CD14-positive monocyte (primary cell): Measurements from ENCODE around the gene TMUB2. TPM values are rescaled to one million over a fixed set of nuclear protein-coding genes. Genes with fewer than 3 reads are reported as not detected.

Experiments
- DNase-seq, 3 donors: peaks; one replicate each; pipeline ENCODE4 v3.0.0-alpha.2; 2011 to 2022
- H2AFZ ChIP-seq: 2 replicates; pipeline ENCODE4 v1.6.0; 2012; ENCODE audit warnings: mild to moderate bottlenecking, low read depth, low read length, inconsistent platforms; ENCODE audit not compliant: insufficient read depth, poor library complexity, severe bottlenecking
- H3K27ac ChIP-seq, 2 donors: 1 replicate in 1 of 2; 2 replicates in 1 of 2; pipeline ENCODE4 v1.5.1; 2012 to 2013; ENCODE audit warnings: low read length in 2 of 2, control low read depth in 1 of 2, inconsistent platforms in 1 of 2, low read depth in 1 of 2, mild to moderate bottlenecking in 1 of 2
- H3K27me3 ChIP-seq, 2 donors: one replicate each; pipeline versions ENCODE4 v1.6.0 to v1.6.1; 2011 to 2013; ENCODE audit warnings: low read length in 2 of 2; ENCODE audit not compliant: control insufficient read depth in 2 of 2, insufficient read depth in 2 of 2
- H3K36me3 ChIP-seq, 2 donors: replicated peaks in 1 of 2; 1 replicate in 1 of 2; 2 replicates in 1 of 2; pipeline versions ENCODE4 v1.5.1 to v1.6.1; 2012 to 2013; ENCODE audit warnings: low read length in 2 of 2, control low read depth in 1 of 2, inconsistent platforms in 1 of 2, mild to moderate bottlenecking in 1 of 2; ENCODE audit not compliant: insufficient read depth in 2 of 2, control insufficient read depth in 1 of 2
- H3K4me1 ChIP-seq, 2 donors: 1 replicate in 1 of 2; 2 replicates in 1 of 2; pipeline versions ENCODE4 v1.5.1 to v1.6.1; 2012 to 2013; ENCODE audit warnings: low read length in 2 of 2, control low read depth in 1 of 2, inconsistent platforms in 1 of 2, mild to moderate bottlenecking in 1 of 2, moderate library complexity in 1 of 2; ENCODE audit not compliant: insufficient read depth in 2 of 2, control insufficient read depth in 1 of 2
- H3K4me2 ChIP-seq: replicated peaks from 2 replicates; pipeline ENCODE3; 2012; ENCODE audit warnings: low read length, moderate library complexity, mild to moderate bottlenecking; ENCODE audit not compliant: poor library complexity, severe bottlenecking; ENCODE audit errors: extremely low read depth
- H3K4me3 ChIP-seq, 3 experiments: fragments of 200-600 bp in 1 of 3; sonication (generic) in 1 of 3; replicated peaks in 1 of 3; 1 replicate in 2 of 3; 2 replicates in 1 of 3; pipeline ENCODE4 v1.5.1; 2011 to 2013; ENCODE audit warnings: low read length in 3 of 3, mild to moderate bottlenecking in 3 of 3, control low read depth in 2 of 3, low read depth in 2 of 3, inconsistent platforms in 1 of 3, moderate library complexity in 1 of 3
- H3K79me2 ChIP-seq: 2 replicates; pipeline ENCODE4 v1.6.0; 2012; ENCODE audit warnings: mild to moderate bottlenecking, control low read depth, inconsistent platforms, low read length, moderate library complexity; ENCODE audit not compliant: insufficient read depth
- H3K9ac ChIP-seq: 2 replicates; pipeline ENCODE4 v1.6.0; 2017; ENCODE audit warnings: low read length, mild to moderate bottlenecking; ENCODE audit not compliant: insufficient read depth, poor library complexity, severe bottlenecking
- H3K9me3 ChIP-seq, 2 donors: replicated peaks in 1 of 2; 1 replicate in 1 of 2; 2 replicates in 1 of 2; pipeline versions ENCODE4 v1.5.1 to v1.6.1; 2012 to 2013; ENCODE audit warnings: low read length in 2 of 2, control low read depth in 1 of 2; ENCODE audit not compliant: control insufficient read depth in 1 of 2, insufficient read depth in 1 of 2
- H4K20me1 ChIP-seq: 2 replicates; pipeline ENCODE4 v1.6.0; 2012; ENCODE audit warnings: mild to moderate bottlenecking, low read length, control low read depth, moderate library complexity; ENCODE audit not compliant: insufficient read depth
- H3K27ac Mint-ChIP-seq, 7 donors: one replicate each; pipeline ENCODE4 v1.8.0; 2020; ENCODE audit warnings: mild to moderate bottlenecking in 7 of 7, mixed read lengths in 7 of 7, moderate library complexity in 6 of 7, inconsistent platforms in 2 of 7
- H3K27me3 Mint-ChIP-seq, 3 donors: one replicate each; pipeline ENCODE4 v1.8.0; 2021 to 2022; ENCODE audit warnings: low read depth in 3 of 3, mild to moderate bottlenecking in 3 of 3, mixed read lengths in 3 of 3, moderate library complexity in 3 of 3, inconsistent platforms in 1 of 3
- H3K36me3 Mint-ChIP-seq, 2 donors: one replicate each; pipeline ENCODE4 v1.8.0; 2020; ENCODE audit warnings: mixed read lengths in 2 of 2, inconsistent platforms in 1 of 2, mild to moderate bottlenecking in 1 of 2
- H3K4me1 Mint-ChIP-seq: one replicate; pipeline ENCODE4 v1.8.0; 2020; ENCODE audit warnings: mild to moderate bottlenecking, mixed read lengths
- H3K4me3 Mint-ChIP-seq, 2 donors: one replicate each; pipeline ENCODE4 v1.8.0; 2020; ENCODE audit warnings: mild to moderate bottlenecking in 2 of 2, mixed read lengths in 2 of 2, moderate library complexity in 1 of 2
- H3K9me3 Mint-ChIP-seq, 7 donors: one replicate each; pipeline ENCODE4 v1.8.0; 2020 to 2022; ENCODE audit warnings: mixed read lengths in 7 of 7, mild to moderate bottlenecking in 6 of 7, moderate library complexity in 6 of 7, inconsistent platforms in 2 of 7
- CTCF ChIP-seq: fragments of 200-600 bp; IDR thresholded peaks from one replicate; pipeline ENCODE4 v1.8.0; 2022; ENCODE audit warnings: antibody characterized with exemption, mild to moderate bottlenecking
- WGBS: methylation state at CpG from one replicate; pipeline ENCODE4 v1.1.5; 2013; ENCODE audit warnings: missing lambda C conversion rate; ENCODE audit not compliant: insufficient coverage; 5-methylcytosine and 5-hydroxymethylcytosine counted together
- intact Hi-C, 2 donors: fragments of 100-400 bp; cut with micrococcal nuclease; formaldehyde crosslinking; loops; one replicate each; pipeline versions ENCODE4 v1.15.0 to v1.15.1; 2023
- polyA plus RNA-seq, 3 donors: library from polyadenylated mRNA; depleted of rRNA in 1 of 3; unstranded in 2 of 3; stranded (reverse) in 1 of 3; fragments of 300-500 nt in 2 of 3; fragments of >200 nt in 1 of 3; fragmentation: Illumina TruSeq in 2 of 3; gene quantifications; 1 replicate in 2 of 3; 2 replicates in 1 of 3; pipeline ENCODE4 v1.2.3, GENCODE V29; 2012 to 2021

Gene TMUB2
- polyA plus RNA-seq, 3 donors = 41.3 to 118 (median 41.7) TPM

- H3K9me3 ChIP-seq = no peaks in the 10 kb centered on the region
- peak overlapping the region in 1 of 7 donors; percentile 67 for H3K27ac Mint-ChIP-seq
These were observed 3.7 kb downstream of the TMUB2 start for GRCh38 chr17:44190481-44190880.

GRCh38 chr17:44191369-44191768, 4.6 kb downstream of the TMUB2 start:
- no peaks in the 10 kb centered on the region for H3K27me3 ChIP-seq
- H3K79me2 ChIP-seq = peaks cover 51% of the 10 kb centered on the region
- no peak overlapping the region for H3K4me2 ChIP-seq
- H3K9ac ChIP-seq = no peak overlapping the region
- peaks cover 29 to 35% of the 10 kb centered on the region in 2 donors for H3K4me1 ChIP-seq
- H4K20me1 ChIP-seq = peaks cover 57% of the 10 kb centered on the region
- no peaks in the 10 kb centered on the region for H3K9me3 ChIP-seq
- H3K27me3 Mint-ChIP-seq = no peaks in the 10 kb centered on the region
- no peak overlapping the region for H3K4me3 ChIP-seq
- no peak for TF ChIP-seq CTCF
- intact Hi-C loops = no loop called here
- no peak overlapping the region for H3K4me3 Mint-ChIP-seq
- H2AFZ ChIP-seq = no peak overlapping the region
- peaks cover 58 to 65% of the 10 kb centered on the region in 2 donors for H3K36me3 ChIP-seq
- no peak for DNase-seq
- peaks cover 51 to 68% of the 10 kb centered on the region in 2 donors for H3K36me3 Mint-ChIP-seq
- H3K27ac Mint-ChIP-seq = peak overlapping the region in 5 of 7 donors; percentile 22 to 82 (median 57)
- no peak overlapping the region for H3K27ac ChIP-seq
- 86% methylated on average over 3 of the region's 5 CpGs for WGBS
- peaks cover 28% of the 10 kb centered on the region for H3K4me1 Mint-ChIP-seq
- H3K9me3 Mint-ChIP-seq = no peaks in the 10 kb centered on the region

More at GRCh38 chr17:44190481-44190880, 3.7 kb downstream of the TMUB2 start:
- Mint-ChIP-seq H3K36me3 (peaks cover 44 to 59% of the 10 kb centered on the region in 2 donors), H3K9me3 (no peaks in the 10 kb centered on the region), H3K27me3 (no peaks in the 10 kb centered on the region), H3K4me3 (no peak overlapping the region), H3K4me1 (peaks cover 31% of the 10 kb centered on the region)
- no peak overlapping the region for H3K4me2 ChIP-seq
- peaks cover 57% of the 10 kb centered on the region for H4K20me1 ChIP-seq
- no peaks in the 10 kb centered on the region for H3K27me3 ChIP-seq
- intact Hi-C loops = no loop called here
- DNase-seq = no peak
- H3K27ac ChIP-seq = no peak overlapping the region
- H3K4me3 ChIP-seq = no peak overlapping the region
- H3K36me3 ChIP-seq = peaks cover 50 to 56% of the 10 kb centered on the region in 2 donors
- peaks cover 35 to 40% of the 10 kb centered on the region in 2 donors for H3K4me1 ChIP-seq
- 100% methylated on average over 4 of the region's 10 CpGs for whole genome bisulfite sequencing
- TF ChIP-seq CTCF = no peak
- no peak overlapping the region for H3K9ac ChIP-seq
- H2AFZ ChIP-seq = no peak overlapping the region
- peaks cover 53% of the 10 kb centered on the region for H3K79me2 ChIP-seq
